ENCODE measurements around the gene IL1B. TPM values are rescaled to one million over a fixed set of nuclear protein-coding genes. Genes with fewer than 3 reads are reported as not detected.

The IL1B gene
- total RNA-seq, 6 experiments from 2014 or later = 1.3 to 7.7 (median 6.0) TPM

DNA sequence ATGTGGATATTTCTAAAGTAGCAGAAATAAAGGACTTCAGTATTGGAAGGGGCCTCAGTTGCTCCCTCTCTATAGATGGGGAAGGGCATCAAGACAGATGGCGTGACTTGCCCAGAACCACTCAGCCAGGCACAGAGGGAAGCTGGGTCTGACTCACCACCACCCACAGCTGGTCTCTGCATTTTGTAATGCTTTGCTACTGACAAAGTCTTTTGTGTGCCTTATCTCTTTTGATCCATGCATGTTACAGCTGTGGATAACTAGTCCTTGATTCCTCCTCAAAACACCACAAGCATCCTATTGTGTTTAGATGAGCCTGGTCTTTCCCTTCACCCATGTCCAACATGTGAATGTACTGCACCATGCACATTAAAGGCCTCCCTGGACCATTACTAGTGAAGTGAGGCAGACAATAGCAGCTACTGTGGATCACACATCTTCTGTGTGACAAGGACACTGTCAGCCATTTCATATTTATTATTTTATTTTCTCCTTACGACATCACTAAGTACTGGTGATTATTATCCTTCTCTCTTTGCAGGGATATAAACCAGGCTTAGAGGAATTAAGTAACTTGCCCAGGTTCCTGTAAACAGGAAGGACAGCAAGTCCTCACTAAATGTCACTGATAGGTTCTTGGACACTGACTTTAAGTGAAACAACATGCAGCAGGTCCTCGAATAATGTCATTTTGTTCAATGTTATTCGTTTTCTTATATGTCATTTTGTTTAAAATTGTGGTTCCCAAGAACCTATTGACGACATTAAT lies 44.8 kb upstream of the IL1B start:
- Mint-ChIP-seq H3K27ac (peak overlapping the region; percentile 91), H3K36me3 (ENCODE audit: low read depth) (no peaks in the 10 kb centered on the region), H3K4me3 (peak overlapping the region; percentile 36), H3K9me3 (no peaks in the 10 kb centered on the region), H3K4me1 (ENCODE audit: low read depth) (peaks cover 85% of the 10 kb centered on the region), H3K27me3 (ENCODE audit: insufficient read depth) (no peaks in the 10 kb centered on the region)
- peak; percentile 92 for DNase-seq
- TF ChIP-seq, protein P1, sequence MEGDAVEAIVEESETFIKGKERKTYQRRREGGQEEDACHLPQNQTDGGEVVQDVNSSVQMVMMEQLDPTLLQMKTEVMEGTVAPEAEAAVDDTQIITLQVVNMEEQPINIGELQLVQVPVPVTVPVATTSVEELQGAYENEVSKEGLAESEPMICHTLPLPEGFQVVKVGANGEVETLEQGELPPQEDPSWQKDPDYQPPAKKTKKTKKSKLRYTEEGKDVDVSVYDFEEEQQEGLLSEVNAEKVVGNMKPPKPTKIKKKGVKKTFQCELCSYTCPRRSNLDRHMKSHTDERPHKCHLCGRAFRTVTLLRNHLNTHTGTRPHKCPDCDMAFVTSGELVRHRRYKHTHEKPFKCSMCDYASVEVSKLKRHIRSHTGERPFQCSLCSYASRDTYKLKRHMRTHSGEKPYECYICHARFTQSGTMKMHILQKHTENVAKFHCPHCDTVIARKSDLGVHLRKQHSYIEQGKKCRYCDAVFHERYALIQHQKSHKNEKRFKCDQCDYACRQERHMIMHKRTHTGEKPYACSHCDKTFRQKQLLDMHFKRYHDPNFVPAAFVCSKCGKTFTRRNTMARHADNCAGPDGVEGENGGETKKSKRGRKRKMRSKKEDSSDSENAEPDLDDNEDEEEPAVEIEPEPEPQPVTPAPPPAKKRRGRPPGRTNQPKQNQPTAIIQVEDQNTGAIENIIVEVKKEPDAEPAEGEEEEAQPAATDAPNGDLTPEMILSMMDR (IDR thresholded peaks at IDR 0.05) = no peak

DNA sequence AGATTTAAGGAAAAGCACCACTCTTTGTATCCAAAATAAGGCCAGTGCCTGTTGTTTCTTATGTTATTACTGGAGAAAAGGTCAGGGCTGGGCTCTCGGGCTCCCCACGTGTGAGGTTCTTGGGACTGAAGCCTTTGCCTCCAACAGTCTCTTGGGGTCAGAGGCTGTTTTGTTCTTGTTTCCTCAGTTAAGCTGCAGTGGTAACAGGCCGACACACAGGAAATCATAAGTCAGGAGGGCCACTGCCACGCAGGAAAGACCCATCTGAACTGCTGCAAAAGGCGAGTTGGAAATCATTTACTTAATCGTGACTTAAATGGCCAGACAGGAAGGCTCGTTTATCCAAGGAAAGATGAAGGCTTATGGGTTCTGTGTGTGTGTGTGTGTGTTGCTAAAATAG lies 44.1 kb upstream of the IL1B start:
- H3K4me3 Mint-ChIP-seq = peak overlapping the region; percentile 59
- no peak for DNase-seq
- no peaks in the 10 kb centered on the region for H3K27me3 Mint-ChIP-seq (ENCODE audit: insufficient read depth)
- peak overlapping the region; percentile 91 for H3K27ac Mint-ChIP-seq
- H3K36me3 Mint-ChIP-seq (ENCODE audit: low read depth) = no peaks in the 10 kb centered on the region
- TF ChIP-seq, protein P1 (IDR thresholded peaks at IDR 0.05) = no peak
- H3K9me3 Mint-ChIP-seq = no peaks in the 10 kb centered on the region
- peaks cover 84% of the 10 kb centered on the region for H3K4me1 Mint-ChIP-seq (ENCODE audit: low read depth)

DNA sequence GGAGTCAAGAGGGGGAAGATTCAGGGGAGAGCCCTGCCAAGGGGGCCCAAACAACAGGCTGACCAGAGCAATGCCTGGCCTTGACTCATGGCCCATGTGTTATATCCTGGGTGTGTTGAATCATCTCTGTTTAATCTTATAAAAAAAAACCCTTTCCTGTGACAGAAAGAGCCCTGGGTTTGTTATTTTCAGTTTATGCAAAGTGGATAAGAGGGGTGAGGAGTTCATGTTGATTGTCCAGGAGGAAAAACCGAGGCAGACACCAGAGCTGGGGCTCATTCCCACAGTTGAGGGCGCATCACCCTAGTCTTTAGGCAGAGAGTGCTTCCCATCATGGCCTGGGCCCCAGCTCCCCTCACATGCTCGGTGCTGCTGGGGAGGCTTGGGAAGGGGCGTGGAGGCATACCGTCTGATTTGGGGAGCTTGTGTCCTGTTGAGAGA lies 43.5 kb upstream of the IL1B start:
- peaks cover 78% of the 10 kb centered on the region for H3K4me1 Mint-ChIP-seq (ENCODE audit: low read depth)
- H3K27ac Mint-ChIP-seq = peak overlapping the region; percentile 91
- no peaks in the 10 kb centered on the region for H3K27me3 Mint-ChIP-seq (ENCODE audit: insufficient read depth)
- H3K9me3 Mint-ChIP-seq = no peaks in the 10 kb centered on the region
- DNase-seq = peak; percentile 67
- TF ChIP-seq, protein P1 (IDR thresholded peaks at IDR 0.05) = no peak
- peaks cover 2% of the 10 kb centered on the region; the same call in 1 of the 2 replicates for H3K36me3 Mint-ChIP-seq (ENCODE audit: low read depth)
- H3K4me3 Mint-ChIP-seq = peak overlapping the region; percentile 59

DNA sequence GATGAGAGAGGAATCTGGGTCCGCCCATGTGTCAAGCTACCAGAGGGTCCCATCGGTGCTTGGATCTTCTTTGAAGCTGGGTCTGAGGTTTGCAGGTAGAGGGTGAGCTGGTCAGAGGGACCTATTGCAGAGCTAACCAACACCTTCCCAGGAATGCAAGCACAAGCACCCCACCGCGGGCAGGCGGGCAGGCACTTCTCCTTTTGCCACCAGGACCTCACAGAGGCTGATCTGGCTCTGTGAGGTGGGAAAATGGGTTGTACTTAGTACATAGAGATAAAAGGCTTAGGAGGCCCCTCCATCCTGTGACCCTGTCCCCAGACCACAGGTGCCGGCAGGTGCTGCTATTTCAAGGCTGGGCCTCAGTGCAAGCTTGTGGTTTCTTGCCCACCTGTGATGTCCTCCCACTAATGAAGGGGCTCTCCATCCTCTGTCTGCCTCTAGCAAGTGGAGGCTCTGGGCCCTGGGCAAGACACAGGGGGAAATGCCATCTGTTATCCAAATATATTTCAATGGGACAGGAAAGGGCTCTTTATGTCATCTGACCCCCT lies 43.0 kb upstream of the IL1B start:
- TF ChIP-seq, protein P1 (IDR thresholded peaks at IDR 0.05) = no peak
- Mint-ChIP-seq H3K9me3 (no peaks in the 10 kb centered on the region), H3K4me1 (ENCODE audit: low read depth) (peaks cover 72% of the 10 kb centered on the region), H3K27ac (peak overlapping the region; percentile 91), H3K27me3 (ENCODE audit: insufficient read depth) (no peaks in the 10 kb centered on the region), H3K4me3 (peak overlapping the region; percentile 59; the same call in 1 of the 2 replicates), H3K36me3 (ENCODE audit: low read depth) (peaks cover 4% of the 10 kb centered on the region; the same call in 1 of the 2 replicates)
- DNase-seq = no peak

DNA sequence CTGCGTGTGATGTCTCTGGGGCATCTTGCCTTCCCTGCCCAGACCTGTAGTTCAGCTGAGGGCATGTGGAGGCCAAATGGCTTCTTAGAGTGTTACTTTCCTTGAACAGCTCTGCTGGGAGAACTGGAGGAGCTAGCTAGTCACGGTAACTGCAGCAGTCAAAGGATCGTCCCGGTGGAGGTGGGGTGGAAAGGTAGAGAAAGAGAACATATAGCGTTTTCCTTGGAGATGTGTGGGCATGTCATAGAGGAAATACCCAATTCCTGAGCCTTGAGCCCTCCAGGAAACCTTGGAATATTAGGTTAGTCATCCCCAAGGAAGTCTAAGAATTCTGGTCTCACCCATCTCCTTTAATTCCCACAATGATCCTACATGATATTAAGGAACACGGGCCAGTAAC lies 40.8 kb upstream of the IL1B start:
- no peaks in the 10 kb centered on the region for H3K9me3 Mint-ChIP-seq
- H3K4me1 Mint-ChIP-seq (ENCODE audit: low read depth) = peaks cover 64% of the 10 kb centered on the region
- TF ChIP-seq, protein P1 (IDR thresholded peaks at IDR 0.05) = no peak
- peak; percentile 27 for DNase-seq
- H3K27ac Mint-ChIP-seq = peak overlapping the region; percentile 85
- peaks cover 1% of the 10 kb centered on the region; the same call in 1 of the 2 replicates for H3K27me3 Mint-ChIP-seq (ENCODE audit: insufficient read depth)
- peaks cover 4% of the 10 kb centered on the region; the same call in 1 of the 2 replicates for H3K36me3 Mint-ChIP-seq (ENCODE audit: low read depth)
- H3K4me3 Mint-ChIP-seq = peak overlapping the region; percentile 24

Measured in HFFc6 (cell line).